Measurements from ENCODE around the gene DEPP1. TPM values are rescaled to one million over a fixed set of nuclear protein-coding genes. Genes with fewer than 3 reads are reported as not detected.

Gene DEPP1
- polyA plus RNA-seq, 1 donor from 2014 or later = 4.3 TPM

DNA sequence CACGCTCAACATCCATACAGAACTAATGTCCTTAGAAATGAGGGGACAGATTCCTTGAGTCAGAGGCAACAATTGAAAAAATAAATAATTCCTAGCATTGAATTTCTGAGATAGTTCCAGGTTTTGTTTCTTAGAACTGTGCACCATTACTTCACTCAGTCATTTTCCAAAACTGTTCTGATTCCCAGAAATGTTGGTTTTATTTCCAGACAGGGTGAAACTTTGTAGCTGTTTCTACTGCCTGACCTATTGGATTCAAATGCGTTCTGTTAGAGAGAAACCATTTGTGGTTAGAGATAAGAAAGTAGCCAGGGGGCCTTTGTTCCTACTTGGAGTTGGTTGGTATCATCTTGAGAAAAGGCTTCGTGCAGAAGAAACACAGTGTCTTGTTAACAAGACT is 8.1 kb upstream of the DEPP1 start:
- TF ChIP-seq MXI1 (conservative IDR thresholded peaks at IDR 0.05; ENCODE audit: poor library complexity, severe bottlenecking) (no peak), SMC3 (conservative IDR thresholded peaks at IDR 0.05; ENCODE audit: poor library complexity) (no peak), POLR2AphosphoS5 (IDR thresholded peaks at IDR 0.05) (no peak), RAD21 (conservative IDR thresholded peaks at IDR 0.05) (no peak), TAF1 (IDR thresholded peaks at IDR 0.05; ENCODE audit: low read depth) (no peak), EZH2 (IDR thresholded peaks at IDR 0.05; ENCODE audit: borderline replicate concordance, insufficient read depth, low read length, poor library complexity, severe bottlenecking) (no peak), EP300 (conservative IDR thresholded peaks at IDR 0.05; ENCODE audit: poor library complexity, severe bottlenecking) (no peak)
- TF ChIP-seq, protein P1, sequence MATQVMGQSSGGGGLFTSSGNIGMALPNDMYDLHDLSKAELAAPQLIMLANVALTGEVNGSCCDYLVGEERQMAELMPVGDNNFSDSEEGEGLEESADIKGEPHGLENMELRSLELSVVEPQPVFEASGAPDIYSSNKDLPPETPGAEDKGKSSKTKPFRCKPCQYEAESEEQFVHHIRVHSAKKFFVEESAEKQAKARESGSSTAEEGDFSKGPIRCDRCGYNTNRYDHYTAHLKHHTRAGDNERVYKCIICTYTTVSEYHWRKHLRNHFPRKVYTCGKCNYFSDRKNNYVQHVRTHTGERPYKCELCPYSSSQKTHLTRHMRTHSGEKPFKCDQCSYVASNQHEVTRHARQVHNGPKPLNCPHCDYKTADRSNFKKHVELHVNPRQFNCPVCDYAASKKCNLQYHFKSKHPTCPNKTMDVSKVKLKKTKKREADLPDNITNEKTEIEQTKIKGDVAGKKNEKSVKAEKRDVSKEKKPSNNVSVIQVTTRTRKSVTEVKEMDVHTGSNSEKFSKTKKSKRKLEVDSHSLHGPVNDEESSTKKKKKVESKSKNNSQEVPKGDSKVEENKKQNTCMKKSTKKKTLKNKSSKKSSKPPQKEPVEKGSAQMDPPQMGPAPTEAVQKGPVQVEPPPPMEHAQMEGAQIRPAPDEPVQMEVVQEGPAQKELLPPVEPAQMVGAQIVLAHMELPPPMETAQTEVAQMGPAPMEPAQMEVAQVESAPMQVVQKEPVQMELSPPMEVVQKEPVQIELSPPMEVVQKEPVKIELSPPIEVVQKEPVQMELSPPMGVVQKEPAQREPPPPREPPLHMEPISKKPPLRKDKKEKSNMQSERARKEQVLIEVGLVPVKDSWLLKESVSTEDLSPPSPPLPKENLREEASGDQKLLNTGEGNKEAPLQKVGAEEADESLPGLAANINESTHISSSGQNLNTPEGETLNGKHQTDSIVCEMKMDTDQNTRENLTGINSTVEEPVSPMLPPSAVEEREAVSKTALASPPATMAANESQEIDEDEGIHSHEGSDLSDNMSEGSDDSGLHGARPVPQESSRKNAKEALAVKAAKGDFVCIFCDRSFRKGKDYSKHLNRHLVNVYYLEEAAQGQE (IDR thresholded peaks at IDR 0.05; ENCODE audit: borderline replicate concordance) = no peak
- TF ChIP-seq, protein P2, sequence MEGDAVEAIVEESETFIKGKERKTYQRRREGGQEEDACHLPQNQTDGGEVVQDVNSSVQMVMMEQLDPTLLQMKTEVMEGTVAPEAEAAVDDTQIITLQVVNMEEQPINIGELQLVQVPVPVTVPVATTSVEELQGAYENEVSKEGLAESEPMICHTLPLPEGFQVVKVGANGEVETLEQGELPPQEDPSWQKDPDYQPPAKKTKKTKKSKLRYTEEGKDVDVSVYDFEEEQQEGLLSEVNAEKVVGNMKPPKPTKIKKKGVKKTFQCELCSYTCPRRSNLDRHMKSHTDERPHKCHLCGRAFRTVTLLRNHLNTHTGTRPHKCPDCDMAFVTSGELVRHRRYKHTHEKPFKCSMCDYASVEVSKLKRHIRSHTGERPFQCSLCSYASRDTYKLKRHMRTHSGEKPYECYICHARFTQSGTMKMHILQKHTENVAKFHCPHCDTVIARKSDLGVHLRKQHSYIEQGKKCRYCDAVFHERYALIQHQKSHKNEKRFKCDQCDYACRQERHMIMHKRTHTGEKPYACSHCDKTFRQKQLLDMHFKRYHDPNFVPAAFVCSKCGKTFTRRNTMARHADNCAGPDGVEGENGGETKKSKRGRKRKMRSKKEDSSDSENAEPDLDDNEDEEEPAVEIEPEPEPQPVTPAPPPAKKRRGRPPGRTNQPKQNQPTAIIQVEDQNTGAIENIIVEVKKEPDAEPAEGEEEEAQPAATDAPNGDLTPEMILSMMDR (IDR thresholded peaks at IDR 0.05; ENCODE audit: poor library complexity, severe bottlenecking) = no peak
- Histone ChIP-seq H3K36me3 (ENCODE audit: insufficient read depth, low read length) (no peaks in the 10 kb centered on the region), H3K4me2 (ENCODE audit: low read length) (no peak overlapping the region), H3K9me3 (ENCODE audit: low read length) (no peaks in the 10 kb centered on the region), H3K9ac (ENCODE audit: low read length) (no peak overlapping the region), H3F3A (ENCODE audit: insufficient read depth, low read length, poor library complexity, severe bottlenecking) (no peaks in the 10 kb centered on the region), H3K27me3 (ENCODE audit: insufficient read depth, low read depth, low read length) (no peaks in the 10 kb centered on the region), H3K9me2 (ENCODE audit: insufficient read depth, low read length) (no peaks in the 10 kb centered on the region), H2AFZ (ENCODE audit: low read depth, low read length) (no peak overlapping the region), H3K27ac (ENCODE audit: low read length) (no peak overlapping the region), H3K79me2 (replicated peaks; ENCODE audit: insufficient read depth, low read length) (no peaks in the 10 kb centered on the region), H3K4me3 (ENCODE audit: low read length) (no peak overlapping the region), H4K20me1 (ENCODE audit: insufficient read depth) (no peaks in the 10 kb centered on the region)

DNA sequence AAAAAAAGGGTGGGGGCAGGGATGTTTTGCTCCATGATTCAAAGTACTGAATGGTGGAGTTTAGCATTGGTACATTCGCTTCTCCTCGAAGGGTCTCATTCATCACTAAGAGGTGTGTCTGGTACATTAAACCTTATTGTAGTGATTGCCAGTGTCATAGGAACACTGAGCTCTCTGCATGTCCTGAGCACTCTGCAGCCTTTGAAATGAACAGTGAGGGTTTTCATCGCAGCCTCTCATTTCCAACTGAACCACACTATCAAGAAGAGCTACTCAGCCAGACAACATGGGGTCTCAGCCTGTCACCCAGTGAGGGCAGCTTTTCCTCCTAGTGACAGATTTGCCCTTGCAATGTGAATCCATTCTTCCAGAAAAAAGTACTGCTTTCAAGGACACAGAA is 7.6 kb upstream of the DEPP1 start:
- no peaks in the 10 kb centered on the region for H3F3A ChIP-seq (ENCODE audit: insufficient read depth, low read length, poor library complexity, severe bottlenecking)
- H3K79me2 ChIP-seq (replicated peaks; ENCODE audit: insufficient read depth, low read length) = no peaks in the 10 kb centered on the region
- H4K20me1 ChIP-seq (ENCODE audit: insufficient read depth) = no peaks in the 10 kb centered on the region
- no peak overlapping the region for H3K27ac ChIP-seq (ENCODE audit: low read length)
- H3K36me3 ChIP-seq (ENCODE audit: insufficient read depth, low read length) = no peaks in the 10 kb centered on the region
- H3K4me3 ChIP-seq (ENCODE audit: low read length) = no peak overlapping the region
- no peaks in the 10 kb centered on the region for H3K9me3 ChIP-seq (ENCODE audit: low read length)
- H3K9me2 ChIP-seq (ENCODE audit: insufficient read depth, low read length) = no peaks in the 10 kb centered on the region
- H3K9ac ChIP-seq (ENCODE audit: low read length) = no peak overlapping the region
- H3K4me2 ChIP-seq (ENCODE audit: low read length) = no peak overlapping the region
- H3K27me3 ChIP-seq (ENCODE audit: insufficient read depth, low read depth, low read length) = no peaks in the 10 kb centered on the region
- no peak overlapping the region for H2AFZ ChIP-seq (ENCODE audit: low read depth, low read length)
- TF ChIP-seq EP300 (conservative IDR thresholded peaks at IDR 0.05; ENCODE audit: poor library complexity, severe bottlenecking) = no peak
- TF ChIP-seq, protein P2 (IDR thresholded peaks at IDR 0.05; ENCODE audit: poor library complexity, severe bottlenecking) = no peak
- TF ChIP-seq MXI1 (conservative IDR thresholded peaks at IDR 0.05; ENCODE audit: poor library complexity, severe bottlenecking) = no peak
- no peak for TF ChIP-seq EZH2 (IDR thresholded peaks at IDR 0.05; ENCODE audit: borderline replicate concordance, insufficient read depth, low read length, poor library complexity, severe bottlenecking)
- TF ChIP-seq, protein P1 (IDR thresholded peaks at IDR 0.05; ENCODE audit: borderline replicate concordance) = no peak
- TF ChIP-seq POLR2AphosphoS5 (IDR thresholded peaks at IDR 0.05) = peak; percentile 19
- no peak for TF ChIP-seq TAF1 (IDR thresholded peaks at IDR 0.05; ENCODE audit: low read depth)
- TF ChIP-seq RAD21 (conservative IDR thresholded peaks at IDR 0.05) = no peak
